Esophagus squamous epithelium (tissue), 4 donors: ENCODE measurements around the gene CAMK1D.

Source experiments
- POLR2A ChIP-seq, 4 donors: fragments of 450-650 bp; IDR thresholded peaks; one replicate each; pipeline ENCODE4 v1.6.1; 2017; ENCODE audit warnings: antibody characterized with exemption in 4 of 4, mild to moderate bottlenecking in 4 of 4, moderate library complexity in 3 of 4
- TF ChIP-seq, protein P1 (sequence below), 6 experiments: fragments of 450-650 bp in 4 of 6; fragments of 200-600 bp in 2 of 6; sonication (generic) in 2 of 6; IDR thresholded peaks; one replicate each; pipeline ENCODE4 v1.5.1; 2016 to 2019; ENCODE audit warnings: antibody characterized with exemption in 6 of 6, mild to moderate bottlenecking in 4 of 6, moderate library complexity in 4 of 6

GRCh38 chr10:12758271-12758670 lies 408.9 kb downstream of the CAMK1D start:
- TF ChIP-seq, protein P1, sequence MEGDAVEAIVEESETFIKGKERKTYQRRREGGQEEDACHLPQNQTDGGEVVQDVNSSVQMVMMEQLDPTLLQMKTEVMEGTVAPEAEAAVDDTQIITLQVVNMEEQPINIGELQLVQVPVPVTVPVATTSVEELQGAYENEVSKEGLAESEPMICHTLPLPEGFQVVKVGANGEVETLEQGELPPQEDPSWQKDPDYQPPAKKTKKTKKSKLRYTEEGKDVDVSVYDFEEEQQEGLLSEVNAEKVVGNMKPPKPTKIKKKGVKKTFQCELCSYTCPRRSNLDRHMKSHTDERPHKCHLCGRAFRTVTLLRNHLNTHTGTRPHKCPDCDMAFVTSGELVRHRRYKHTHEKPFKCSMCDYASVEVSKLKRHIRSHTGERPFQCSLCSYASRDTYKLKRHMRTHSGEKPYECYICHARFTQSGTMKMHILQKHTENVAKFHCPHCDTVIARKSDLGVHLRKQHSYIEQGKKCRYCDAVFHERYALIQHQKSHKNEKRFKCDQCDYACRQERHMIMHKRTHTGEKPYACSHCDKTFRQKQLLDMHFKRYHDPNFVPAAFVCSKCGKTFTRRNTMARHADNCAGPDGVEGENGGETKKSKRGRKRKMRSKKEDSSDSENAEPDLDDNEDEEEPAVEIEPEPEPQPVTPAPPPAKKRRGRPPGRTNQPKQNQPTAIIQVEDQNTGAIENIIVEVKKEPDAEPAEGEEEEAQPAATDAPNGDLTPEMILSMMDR (IDR thresholded peaks at IDR 0.05): no peak
- no peak for TF ChIP-seq POLR2A (IDR thresholded peaks at IDR 0.05)
